GM21528 (cell line): Measurements from ENCODE around the gene SBF2.
"Not testable (repeated sequence)": the region's sequence is repeated elsewhere in the genome, so short reads cannot be mapped to it uniquely, and the experiment has no call there.

Experiments
- ATAC-seq: cut with Tn5 transposase; IDR thresholded peaks from one replicate; pipeline ENCODE4 v1.9.1; 2021; ENCODE audit warnings: mild to moderate bottlenecking, moderate library complexity; ENCODE audit not compliant: unreplicated experiment, low FRiP score

Gene SBF2

GRCh38 chr11:9927670-9928069, 366.3 kb downstream of the SBF2 start:
- no peak for ATAC-seq

GRCh38 chr11:9923280-9923679, 370.7 kb downstream of the SBF2 start:
- ATAC-seq: no peak

DNA sequence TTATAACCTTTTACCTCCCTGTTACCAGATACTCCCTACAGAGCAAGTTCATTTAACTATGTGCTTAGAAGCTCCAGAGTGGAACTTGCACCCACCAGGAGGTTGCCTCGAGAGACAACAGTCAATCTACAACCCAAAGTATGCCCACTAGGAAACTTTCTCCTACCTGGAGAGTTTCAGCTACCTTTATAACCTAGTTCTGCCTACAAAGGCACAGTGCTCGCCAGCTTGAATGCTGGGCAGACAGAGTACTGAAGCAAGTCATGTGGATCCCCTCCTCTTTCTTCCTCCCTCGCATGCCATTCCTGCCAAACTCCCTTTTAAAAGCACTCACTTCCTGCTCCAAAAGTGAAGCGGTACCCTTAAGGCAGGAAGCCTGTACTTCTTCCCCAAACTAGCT, 371.2 kb downstream of the SBF2 start:
- no peak for ATAC-seq

DNA sequence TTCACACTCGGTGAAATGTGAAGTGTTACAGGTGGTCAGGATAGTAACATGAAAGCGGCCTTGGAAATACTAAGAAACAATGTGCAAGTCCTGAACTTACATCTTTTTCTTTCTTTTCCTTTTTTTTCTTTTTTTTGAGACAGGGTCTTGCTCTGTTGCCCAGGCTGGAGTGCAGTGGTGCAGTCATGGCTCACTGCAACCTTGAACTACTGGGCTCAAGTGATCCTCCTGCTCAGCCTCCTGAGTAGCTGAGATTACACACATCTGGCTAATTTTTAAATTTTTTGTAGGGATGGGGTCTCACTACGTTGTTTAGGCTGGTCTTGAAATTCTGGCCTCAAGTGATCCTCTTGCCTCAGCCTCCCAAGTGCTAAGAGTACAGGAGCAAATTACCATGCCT, 377.5 kb downstream of the SBF2 start:
- ATAC-seq: no peak

- ATAC-seq: no peak
Measured at GRCh38 chr11:9914064-9914463, 380.0 kb downstream of the SBF2 start.

GRCh38 chr11:9905960-9906791, 387.8 kb downstream of the SBF2 start:
- ATAC-seq: no peak

GRCh38 chr11:9905501-9905951, 388.5 kb downstream of the SBF2 start:
- no peak for ATAC-seq

- no peak for ATAC-seq
Measured at GRCh38 chr11:9903579-9903978, 390.4 kb downstream of the SBF2 start.

DNA sequence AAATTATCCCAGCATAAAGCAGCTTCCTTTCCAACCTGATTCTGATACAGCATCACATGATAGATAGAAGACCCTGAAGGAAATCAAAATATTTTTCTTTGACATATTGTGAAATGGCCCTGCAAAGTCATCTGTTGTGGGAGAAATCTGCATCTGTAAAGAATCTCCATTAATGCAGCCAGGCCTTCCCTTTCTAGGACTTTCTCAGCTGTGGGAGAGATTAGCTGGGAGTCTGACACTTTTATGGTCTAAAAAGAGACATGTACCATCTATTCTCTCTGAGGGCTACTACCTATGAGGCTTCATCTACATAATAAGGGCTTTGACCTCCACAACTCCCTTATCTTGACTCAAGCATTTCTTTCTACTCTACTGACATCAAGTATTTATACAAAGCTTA, 392.1 kb downstream of the SBF2 start:
- no peak for ATAC-seq

- not testable (repeated sequence) for ATAC-seq
Measured at GRCh38 chr11:9900253-9900652, 393.8 kb downstream of the SBF2 start.

GRCh38 chr11:9899676-9900075, 394.3 kb downstream of the SBF2 start:
- ATAC-seq: no peak

- no peak for ATAC-seq
Measured at GRCh38 chr11:9896902-9897301, 397.1 kb downstream of the SBF2 start.

GRCh38 chr11:9895006-9895405, 399.0 kb downstream of the SBF2 start:
- no peak for ATAC-seq

DNA sequence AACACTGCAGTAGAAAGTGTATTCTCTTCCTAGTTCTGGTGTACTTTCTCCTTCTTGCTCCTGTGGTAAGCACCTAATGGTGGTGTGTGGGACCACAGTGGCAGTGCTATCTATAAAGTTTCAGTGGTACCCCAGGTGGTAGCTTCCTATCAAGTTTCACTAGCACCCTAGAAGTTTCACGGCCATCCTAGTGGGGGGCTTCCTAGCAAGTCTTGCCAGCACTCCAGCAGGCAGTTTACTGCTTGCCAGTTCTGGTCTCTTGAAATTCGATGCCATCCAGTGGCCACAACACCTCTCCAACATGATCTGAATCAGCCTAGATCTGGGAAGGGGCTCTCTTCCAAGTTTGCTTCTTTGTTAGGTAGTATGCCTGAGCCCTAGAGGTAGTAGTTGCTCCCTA, 400.5 kb downstream of the SBF2 start:
- ATAC-seq: no peak

DNA sequence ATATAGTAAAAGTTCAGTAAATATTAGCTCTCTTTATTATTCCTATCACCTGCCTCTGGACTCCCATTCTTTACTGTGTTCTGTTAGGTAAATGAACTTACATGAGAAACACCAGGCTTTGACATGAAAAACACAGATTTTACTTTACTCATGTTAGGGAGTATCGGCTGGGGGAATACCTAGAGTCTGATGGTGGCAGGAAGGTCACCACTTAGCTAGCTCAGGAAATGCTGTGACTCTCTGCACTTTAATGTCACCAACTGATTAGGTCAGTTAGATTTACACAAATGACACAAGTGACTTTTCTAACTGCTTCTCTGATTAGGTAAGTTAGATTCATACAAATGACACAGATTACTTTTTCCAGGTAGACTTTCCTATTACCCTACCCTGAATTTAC, 405.1 kb downstream of the SBF2 start:
- ATAC-seq: no peak

- ATAC-seq: no peak
Measured at GRCh38 chr11:9887472-9887871, 406.5 kb downstream of the SBF2 start.

DNA sequence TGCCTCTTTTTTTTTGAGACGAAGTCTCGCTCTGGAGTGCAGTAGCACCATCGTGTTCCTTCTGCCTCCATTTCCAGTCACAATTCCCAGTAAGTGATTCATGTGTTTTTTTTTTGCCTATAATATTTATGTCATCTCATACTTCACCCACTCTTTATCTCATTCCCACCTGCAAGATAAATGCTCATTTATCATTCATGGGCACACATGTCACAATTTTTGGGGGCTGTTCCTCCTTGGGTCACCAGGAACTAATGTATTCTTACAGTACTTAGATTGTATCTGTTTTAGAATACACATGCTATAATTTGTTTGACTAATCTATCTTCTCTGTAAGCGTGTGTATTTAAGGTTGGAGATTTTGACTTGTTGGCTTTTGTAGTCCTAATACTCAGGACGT, 407.4 kb downstream of the SBF2 start:
- ATAC-seq: no peak

DNA sequence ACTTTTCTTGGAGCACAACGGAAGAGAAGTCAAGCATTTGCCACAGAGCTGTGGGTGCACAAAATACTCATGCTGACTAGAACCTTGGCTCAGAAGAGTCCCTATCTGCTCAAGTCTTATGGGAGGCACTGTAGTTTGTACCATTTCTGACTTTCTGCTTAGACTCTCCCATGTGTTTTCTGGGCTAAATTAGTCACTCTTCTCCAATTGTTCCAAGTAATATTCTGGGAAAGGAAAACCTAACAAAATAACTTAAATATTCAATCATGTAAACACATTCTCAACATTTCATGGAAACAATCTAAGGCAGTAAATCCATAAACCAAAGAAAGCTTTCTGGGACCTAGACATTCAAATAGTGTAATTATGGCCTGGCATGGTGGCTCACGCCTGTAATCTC, 409.4 kb downstream of the SBF2 start:
- ATAC-seq: no peak

DNA sequence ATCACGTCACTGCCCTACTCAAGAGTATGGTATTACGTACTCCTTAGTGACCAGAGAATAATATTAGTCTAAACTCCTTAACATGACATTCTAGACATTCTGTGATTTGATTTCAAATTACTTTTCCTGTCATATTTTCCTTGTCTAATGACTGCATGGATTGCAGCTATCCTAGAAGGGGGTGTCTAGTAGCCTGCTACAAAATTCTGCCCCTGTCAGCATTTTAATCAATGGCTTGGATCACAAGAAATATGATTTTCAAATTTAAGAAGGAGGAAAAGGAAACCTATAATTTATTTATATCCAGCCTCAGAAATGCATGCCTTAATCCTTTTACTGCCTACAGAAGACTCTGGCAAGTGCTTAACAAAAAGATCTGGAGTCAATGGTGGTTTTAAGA, 413.4 kb downstream of the SBF2 start:
- no peak for ATAC-seq

DNA sequence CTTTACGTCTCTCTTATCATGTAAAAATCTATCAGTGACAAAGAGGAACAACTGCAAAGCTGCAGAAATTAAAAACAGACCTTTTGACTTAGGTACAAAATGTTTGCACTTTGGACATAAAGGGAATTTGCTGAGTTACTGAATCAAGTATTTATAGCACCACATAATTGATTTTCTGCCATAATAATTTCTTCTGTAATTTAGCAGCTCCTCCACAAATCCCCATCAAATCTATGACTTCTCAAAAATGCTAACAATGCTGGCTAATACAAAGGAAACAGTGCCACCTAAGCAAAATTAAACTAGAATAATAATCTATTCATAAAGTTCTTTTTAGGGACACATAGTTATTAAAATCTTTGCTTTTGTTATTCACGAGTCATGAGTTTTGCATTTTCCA, 415.1 kb downstream of the SBF2 start:
- ATAC-seq: no peak

GRCh38 chr11:9876331-9876730, 417.7 kb downstream of the SBF2 start:
- no peak for ATAC-seq

- ATAC-seq: no peak
Measured at GRCh38 chr11:9875862-9876261, 418.2 kb downstream of the SBF2 start.

GRCh38 chr11:9875399-9875798, 418.6 kb downstream of the SBF2 start:
- no peak for ATAC-seq
